DMS79 treated with DMSO at 0.1 percent for 48 hours (cell line): Measurements from ENCODE around the gene SPATA31A3.
"Not testable (repeated sequence)": the region's sequence is repeated elsewhere in the genome, so short reads cannot be mapped to it uniquely, and the experiment has no call there.

ENCODE experiments used
- DNase-seq: peaks from one replicate; lab custom pipeline; 2025; lab: John Stamatoyannopoulos, UW

The SPATA31A3 gene

DNA sequence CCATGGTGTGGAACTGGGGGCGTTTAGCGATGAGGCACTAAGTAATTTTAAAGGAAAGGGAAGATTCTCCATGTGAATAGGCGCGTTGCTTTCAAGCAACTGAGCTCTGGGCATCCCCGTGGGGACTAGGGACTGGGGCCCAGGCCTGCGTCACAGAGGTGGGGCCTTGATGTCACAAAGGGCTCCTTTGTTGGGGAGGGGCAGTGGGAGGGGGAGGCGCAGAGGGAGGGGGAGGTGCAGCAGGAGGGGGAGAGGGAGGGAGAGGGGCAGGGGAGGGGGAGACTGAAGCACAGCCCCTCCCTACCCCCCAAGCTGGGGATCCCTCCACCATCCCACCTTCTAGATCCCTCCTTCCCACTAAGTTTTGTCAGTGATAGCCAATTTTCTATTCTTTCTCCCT, at the start of gene SPATA31A3:
Gene SPATA31A3 (minus strand): TSS at position 101 of the 400 bp plus-strand sequence. CDS start 29 bp downstream, at position 72.
- not testable (repeated sequence) for DNase-seq

- DNase-seq: not testable (repeated sequence)
Measured at GRCh38 chr9:66952576-66952975, 39.8 kb downstream of the SPATA31A3 start.

- DNase-seq: not testable (repeated sequence)
Measured at GRCh38 chr9:66942400-66943155, 49.8 kb downstream of the SPATA31A3 start.

DNA sequence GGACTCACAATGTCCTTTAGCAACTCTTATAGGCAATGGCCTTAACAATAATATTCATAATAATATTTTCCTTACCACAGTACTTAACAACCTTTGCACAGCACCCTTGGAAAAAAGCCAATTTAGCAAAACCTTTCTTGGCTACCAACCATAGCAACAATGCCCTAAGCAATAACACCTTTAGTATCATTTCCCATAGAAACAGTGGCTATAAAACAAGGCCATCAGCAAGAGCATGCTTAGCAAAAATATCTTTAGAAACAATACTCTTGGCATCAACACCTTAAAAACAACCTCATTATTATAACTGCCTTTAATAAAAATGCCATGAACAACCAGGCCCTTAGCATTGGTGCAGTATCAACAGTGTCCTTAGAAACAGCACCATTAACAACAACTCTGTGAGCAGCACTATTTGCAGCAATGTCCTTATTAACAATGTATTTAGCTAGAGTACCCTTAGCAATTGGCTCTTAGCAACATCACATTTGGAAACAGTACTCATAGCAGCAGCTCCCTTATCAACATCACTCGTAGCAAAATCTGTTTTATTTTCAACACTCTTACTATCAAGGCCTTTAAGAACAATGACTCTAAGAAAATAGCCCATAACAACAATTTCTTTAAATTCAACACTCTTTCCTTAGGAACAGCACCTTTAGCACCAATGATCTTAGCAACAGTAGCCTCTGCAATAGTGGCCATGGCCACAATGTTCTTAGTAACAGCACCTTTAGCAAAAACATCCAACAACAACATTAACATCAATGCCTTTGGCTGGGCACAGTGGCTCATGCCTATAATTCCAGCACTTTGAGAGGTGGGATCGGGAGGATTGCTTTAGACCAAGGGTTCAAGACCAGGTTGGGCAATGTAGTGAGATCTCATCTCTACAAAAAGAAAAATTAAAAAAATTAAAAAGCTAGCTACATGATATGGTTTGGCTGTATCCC, 52.2 kb downstream of the SPATA31A3 start:
- DNase-seq: not testable (repeated sequence)

GRCh38 chr9:66938322-66938721, 54.0 kb downstream of the SPATA31A3 start:
- DNase-seq: not testable (repeated sequence)

DNA sequence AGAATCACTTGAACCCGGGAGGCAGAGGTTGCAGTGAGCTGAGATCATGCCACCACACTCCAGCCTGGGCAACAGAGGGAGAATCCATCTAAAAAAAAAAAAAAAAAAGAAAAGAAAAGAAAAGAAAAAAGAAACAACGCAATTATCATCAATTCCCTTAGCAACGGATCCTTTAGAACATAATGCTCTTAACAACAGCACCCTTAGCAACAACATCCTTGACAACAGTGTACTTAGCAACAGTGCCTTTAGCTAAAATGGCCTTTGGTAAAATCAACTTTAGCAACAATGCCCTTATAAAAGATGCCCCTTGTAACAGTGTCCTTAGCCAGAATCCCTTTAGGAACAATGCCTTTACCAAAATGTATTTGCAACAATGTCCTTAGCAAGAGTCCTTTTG, 54.7 kb downstream of the SPATA31A3 start:
- DNase-seq: not testable (repeated sequence)
